Activated naive CD4-positive, alpha-beta T cell treated with anti-CD3 and anti-CD28 coated beads, Interleukin-2, amount 50 U/mL, for 16 hours (primary cell): ENCODE data around the gene TRABD2B.
"Not testable (repeated sequence)": the region's sequence is repeated elsewhere in the genome, so short reads cannot be mapped to it uniquely, and the experiment has no call there.

ENCODE experiments used
- DNase-seq: peaks from one replicate; pipeline ENCODE4 v3.0.0-alpha.2; 2020

The TRABD2B gene

DNA sequence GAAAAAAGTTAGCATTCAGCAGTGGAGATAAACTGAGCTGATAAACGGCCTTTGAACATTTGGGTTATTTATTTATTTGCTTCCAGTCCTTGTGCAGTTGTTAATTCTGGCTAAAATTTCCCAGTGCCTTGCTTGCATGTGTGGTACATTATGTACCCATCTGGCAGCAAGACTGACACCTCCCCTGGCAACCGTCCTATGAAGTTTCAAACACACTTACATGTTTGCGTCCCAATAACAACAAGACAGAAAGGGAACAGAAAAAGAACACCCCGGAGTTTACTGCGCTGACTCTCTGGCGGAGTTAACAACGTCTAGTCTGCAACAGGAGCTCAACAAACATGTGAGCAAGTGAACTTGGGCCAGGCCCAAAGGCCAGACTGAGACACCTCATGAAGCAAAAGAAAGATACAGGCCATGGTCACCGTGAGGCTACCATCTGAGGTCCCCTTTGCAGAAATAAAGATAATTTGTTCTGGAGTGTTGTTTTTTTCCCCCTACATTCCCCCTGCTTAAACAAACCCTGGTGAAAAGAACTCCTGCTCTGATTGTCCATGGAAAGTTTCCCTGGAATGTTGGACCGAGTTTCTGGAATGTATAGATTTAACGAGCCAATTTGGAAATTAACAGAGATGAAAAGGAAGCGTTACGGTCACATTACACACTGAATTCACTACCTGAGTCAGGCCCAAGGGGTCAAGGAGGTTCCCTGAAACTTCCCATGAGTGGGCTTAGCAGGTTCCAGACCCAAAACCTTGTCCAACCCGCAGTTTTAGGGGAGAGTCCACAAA, 33.4 kb downstream of the TRABD2B start:
- DNase-seq: no peak

DNA sequence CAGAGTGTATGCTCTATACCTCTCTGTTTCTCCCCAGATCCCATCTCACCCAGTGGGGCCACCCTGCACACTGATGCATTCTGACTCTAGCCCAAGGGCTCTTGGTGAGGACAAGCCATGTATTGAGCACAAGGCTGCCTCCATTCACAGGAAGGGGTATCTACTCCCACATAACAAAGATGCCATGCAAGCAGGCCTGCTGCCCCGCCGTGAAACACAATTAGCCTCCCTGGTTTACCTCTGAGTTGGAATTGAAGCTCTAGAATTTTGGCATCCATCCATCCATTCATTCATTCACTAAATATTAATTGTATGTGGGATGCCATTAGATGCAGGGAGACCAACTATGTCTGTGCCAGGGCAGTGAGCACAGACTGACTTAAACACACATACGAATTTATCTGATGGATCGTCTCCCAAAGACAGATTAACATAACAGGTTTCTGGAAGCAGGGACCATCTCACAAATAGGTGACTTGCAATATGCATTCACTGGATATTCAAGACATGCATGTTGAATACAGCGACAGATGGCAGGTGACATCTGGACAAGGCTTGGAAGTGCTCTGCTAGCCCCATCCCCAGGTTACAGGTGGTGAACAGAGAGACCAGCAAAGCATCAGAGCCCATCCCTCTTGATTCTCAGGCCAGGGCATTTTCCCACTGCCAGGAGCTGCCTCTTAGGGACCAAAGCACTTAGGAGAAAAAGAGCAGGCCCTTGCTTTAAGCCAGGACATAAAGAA, 34.3 kb downstream of the TRABD2B start:
- no peak for DNase-seq

DNA sequence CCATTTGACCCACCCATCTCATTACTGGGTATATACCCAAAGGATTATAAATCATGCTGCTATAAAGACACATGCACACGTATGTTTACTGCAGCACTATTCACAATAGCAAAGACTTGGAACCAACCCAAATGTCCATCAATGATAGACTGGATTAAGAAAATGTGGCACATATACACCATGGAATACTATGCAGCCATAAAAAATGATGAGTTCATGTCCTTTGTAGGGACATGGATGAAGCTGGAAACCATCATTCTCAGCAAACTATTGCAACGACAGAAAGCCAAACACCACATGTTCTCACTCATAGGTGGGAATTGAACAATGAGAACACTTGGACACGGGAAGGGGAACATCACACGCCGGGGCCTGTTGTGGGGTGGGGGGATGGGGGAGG, 35.4 kb downstream of the TRABD2B start:
- DNase-seq: not testable (repeated sequence)

DNA sequence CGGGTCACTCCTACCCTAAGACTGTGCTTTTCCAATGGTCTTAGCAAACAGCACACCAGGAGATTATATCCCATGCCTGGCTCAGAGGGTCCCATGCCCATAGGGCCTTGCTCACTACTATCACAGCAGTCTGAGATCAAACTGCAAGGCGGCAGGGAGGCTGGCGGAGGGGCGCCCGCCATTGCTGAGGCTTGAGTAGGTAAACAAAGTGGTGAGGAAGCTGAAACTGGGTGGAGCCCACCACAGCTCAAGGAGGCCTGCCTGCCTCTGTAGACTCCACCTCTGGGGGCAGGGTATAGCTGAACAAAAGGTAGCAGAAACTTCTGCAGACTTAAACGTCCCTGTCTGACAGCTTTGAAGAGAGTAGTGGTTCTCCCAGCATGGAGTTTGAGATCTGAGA, 40.7 kb downstream of the TRABD2B start:
- not testable (repeated sequence) for DNase-seq

DNA sequence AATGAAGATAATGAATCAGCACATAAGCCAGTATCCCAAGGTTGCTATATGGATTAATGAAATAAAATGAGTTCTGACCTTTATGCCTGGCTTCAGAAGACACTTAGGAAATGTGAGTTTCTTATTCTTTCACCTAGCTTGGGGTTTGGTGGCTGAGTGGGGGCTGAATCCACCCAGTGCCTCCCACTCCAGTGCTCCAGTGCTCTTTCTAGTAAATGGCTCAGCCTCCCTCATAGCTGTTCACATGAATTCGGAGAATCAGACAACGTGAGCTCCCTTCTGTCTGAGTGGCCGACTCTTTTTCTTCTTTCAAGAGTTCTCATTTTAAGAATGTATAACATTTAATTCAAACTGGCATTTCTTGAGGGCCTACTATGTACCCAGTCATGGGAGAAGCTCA, 43.5 kb downstream of the TRABD2B start:
- no peak for DNase-seq

DNA sequence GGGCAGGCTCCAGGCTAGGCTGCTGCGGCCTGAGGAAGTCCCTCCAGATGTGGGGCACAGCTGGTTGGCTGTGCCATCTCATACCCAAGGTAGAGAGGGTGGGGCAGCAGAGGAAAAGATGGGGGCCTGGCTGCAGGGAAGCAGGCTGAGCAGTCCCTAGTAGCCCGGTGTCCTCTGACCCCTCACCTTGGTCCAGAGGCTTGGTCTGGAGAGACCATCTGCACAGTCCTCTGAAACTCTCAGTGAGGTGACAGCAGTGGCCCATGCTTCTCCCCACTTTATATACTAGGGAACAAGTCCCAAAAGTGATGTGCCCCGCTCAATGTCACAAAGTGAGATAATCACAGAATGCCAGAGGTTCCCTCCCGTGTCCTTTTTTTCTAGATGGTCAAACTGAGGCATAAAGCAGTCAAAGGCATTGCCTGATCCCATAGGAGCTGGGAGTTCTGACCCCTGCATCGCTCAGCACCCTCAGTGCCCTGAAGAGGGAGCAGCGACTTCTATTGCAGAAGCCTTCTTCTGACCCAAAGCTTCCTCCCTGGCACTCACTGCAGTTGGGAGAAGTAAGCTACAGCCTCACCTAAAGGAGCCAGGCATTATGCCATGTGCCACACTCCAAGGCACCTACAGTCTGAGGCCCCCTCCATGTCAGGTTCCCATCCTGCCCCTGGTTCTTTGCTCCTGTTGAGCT, 45.5 kb downstream of the TRABD2B start:
- no peak for DNase-seq

DNA sequence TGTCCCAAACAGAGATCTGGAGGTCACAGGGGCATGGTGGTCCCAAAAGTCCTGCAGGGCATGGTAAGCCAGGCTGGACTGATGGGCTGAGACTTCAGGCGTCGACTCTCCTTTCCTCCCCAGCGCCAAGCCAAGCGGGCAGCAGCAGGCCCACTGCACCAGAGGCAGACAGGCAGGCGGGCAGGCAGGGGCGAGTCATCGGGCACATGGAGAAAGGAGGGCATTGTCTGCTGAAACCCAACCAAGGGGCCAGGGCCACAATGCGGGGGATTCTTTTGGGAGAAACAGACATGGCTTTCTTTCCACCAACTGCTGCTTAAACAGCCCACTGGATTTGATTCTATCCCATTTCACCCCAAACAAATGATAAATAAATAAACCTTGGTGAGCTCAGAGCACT, 46.2 kb downstream of the TRABD2B start:
- DNase-seq: no peak

DNA sequence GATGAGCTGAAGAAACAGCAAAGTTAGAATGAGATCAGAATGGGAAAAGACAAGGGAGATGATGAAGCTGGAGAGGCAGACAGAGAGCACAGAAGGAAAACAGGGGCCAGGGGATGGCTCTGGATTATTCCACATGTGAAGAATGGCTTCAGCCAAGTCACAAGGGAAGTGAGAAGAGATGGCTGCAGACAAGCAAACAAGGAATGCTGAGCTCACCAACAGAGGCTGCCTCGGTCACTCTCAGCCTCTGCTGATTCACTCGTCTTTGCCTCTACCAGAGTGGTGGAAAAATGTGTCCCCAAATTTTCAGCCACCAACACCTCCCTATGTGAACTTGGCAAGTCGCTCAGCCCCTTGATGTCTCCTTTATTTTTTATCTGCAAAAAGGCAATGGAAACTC, 46.7 kb downstream of the TRABD2B start:
- DNase-seq: no peak

DNA sequence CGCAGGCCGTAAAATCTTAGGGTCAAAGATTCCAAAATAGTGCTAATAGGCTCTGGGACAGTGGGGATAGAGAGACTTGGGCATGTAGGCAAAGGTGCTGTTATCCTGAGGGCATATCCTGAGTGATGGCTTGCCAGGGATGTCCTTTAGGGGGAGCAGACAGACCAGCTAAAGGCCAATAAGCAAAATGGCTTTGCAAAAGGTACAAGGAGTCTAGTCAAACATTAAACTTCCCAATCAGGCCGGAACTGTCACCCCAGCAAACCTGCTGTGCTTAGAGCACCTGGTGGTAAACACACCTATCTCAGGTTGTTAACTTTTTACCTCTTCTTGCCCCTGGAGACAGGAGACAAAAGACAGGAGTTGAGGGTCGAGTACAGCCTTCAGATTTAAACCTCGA, 49.1 kb downstream of the TRABD2B start:
- no peak for DNase-seq

DNA sequence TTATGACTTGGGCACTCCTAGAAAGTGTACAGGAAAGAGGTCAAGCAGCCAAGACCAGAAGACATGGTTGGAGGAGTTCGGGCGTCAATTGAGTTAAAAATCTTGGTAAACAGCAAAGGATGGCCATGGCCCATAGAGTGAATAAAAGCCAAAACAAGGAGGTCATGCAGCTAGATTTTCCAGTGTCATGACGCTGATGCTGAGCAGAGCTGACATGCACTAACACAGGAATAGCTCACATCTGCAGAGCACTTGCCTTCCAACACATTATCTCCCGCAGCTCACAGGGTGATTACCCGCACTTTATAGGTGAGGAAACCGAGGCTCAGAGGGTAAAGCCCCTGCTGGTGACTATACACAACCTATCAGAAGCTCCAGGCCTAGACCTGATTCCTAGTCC, 49.7 kb downstream of the TRABD2B start:
- no peak for DNase-seq

DNA sequence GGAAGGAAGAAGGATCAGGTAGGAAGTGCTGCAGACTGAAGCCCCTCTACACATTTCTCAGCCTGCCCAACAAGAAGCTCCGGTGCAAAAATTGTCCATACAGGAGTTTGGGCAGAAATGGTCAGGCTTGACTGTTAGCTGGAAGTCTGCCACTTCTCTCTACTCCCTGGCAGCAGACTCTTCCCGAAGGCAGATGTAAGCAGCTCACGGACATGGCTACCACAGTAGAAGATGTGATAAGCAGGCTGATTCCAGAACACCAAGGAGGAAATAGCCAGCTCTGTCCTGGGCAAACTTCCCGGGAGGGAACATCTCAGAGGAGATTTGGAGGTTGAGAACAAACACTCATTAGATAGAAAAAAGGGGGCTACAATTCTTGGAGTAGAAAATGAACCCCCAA, 52.6 kb downstream of the TRABD2B start:
- DNase-seq: no peak

DNA sequence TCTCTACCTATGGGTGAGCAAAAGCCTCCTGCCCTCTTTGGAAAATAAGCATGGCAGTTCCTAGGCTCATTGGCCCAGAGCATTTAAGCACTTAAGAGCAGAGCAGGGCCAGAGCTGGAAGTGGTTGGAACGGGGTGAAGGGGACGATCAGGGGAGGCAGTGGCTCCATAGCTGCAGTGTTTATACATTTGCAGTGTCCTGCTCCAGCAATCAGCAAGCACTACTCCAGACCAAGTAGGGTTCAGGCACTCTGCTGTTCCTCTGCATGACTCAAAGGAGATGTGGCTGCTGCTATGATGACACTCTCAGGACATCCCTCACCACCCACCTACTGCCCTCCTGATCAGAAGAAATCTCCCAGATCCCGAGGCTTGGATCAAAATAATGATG, 55.0 kb downstream of the TRABD2B start:
- DNase-seq: no peak

DNA sequence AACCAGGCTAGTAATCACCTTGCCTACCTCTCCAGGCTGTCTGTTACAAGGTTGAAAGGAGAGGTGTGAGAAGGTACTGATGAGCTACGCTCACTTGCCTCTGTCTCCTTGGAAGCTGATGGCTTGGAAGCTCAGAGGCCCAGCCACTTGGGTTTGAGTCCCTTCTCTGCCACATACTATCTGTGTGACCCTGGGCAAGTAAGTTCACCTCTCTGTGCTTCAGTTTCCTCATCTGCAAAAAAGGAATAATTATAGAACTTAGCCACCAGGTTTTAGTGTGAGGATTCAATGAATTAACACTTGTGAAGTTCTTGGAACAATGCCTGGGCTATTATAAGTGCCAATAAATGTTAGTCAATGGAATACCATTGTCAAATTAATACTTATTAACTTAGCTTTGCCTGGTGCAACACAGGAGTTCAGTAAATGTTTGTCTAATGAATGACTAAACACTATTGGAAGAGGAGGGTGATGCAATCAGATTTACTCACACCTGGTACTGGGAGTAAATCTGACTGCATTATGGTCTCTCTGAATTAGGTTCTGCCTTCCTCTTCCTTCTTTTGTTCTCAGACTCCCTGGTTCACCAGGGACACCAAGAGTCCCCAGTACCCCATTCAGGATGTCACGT, 55.5 kb downstream of the TRABD2B start:
- no peak for DNase-seq

DNA sequence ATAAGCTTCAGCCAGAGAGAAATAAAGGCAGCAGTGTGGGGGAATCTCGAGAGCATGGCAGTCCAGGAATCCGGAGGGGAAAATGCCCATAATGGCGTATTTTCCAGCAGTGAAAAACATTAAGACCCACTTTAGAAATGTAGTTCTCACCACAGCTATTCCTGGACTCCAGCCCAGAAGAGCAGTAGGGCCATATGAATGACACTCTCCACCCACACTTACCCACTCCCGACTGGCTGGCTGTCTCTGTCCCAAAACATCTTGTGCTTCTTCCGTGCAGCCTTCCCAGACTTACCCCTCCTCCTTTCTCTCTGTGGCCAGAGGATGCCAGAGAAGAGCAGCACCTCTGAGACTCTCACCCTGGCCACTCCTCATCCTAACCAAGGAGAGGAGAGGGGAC, 56.4 kb downstream of the TRABD2B start:
- no peak for DNase-seq

DNA sequence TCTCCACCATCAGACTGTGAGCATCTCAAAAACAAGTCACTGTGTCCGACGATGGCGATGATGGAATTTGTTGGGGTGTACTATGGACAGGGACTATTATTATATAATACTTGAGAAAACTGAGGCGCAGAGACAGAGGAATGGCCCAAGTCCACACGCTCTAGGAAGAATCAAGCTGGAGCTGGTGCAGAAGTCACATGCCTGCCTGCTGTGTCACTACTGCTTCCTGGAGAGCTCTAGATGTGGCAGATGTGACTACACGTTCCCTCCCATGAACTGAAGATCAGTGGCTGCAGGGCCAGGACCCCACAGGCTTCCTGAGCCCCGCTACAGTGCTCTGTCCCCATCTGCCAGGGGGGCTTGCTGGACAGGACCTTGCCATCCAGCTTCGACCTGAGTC, 56.9 kb downstream of the TRABD2B start:
- no peak for DNase-seq

DNA sequence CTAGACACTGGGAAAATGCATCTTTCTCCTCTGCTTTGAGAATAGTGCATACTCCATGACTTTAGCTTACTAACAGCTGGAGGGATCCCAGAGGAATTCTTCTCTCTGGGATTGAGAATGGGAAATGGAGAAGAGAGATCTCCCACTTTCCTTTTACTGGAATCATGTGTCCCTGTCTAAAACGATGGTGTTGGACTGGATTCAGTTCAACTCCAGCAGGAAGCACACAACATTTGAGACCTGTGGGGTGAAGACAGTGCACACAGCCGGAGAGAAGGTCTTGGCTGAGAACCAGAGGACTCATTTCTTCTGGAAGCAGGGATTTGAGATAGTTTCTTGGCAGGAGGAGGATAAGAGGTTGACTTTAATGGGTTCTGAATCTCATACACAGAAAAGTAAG, 58.7 kb downstream of the TRABD2B start:
- DNase-seq: no peak

DNA sequence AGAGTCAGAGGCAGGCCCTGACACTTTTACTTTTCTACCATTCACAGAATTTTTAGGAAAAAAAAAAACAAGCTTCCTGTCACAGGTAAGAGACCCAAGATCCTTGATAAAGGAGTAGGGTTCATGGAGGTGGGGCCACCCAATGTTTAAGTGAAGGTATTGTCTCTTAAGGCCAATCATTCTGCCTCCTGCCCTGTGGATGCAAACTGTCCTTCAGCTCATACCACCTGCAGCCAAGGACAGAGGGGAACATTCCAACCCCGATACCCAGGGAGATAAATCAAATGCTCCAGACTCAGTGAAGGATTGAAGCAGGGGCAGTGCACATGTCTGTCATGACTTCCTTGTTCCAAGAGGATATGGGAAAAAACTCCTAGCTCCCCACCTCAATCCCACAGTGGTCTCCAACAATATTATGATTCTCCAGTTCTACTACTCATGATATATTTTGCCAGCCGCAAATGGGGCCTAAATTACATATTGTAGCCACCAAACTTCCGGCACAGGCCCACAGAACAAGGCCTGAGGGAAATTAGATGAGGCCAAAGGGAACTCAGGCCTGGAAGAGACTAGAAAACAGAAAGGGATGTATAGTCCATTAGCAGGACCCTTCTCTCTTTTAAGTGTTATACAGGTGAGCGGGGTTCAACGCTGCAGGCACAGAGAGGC, 59.5 kb downstream of the TRABD2B start:
- no peak for DNase-seq

DNA sequence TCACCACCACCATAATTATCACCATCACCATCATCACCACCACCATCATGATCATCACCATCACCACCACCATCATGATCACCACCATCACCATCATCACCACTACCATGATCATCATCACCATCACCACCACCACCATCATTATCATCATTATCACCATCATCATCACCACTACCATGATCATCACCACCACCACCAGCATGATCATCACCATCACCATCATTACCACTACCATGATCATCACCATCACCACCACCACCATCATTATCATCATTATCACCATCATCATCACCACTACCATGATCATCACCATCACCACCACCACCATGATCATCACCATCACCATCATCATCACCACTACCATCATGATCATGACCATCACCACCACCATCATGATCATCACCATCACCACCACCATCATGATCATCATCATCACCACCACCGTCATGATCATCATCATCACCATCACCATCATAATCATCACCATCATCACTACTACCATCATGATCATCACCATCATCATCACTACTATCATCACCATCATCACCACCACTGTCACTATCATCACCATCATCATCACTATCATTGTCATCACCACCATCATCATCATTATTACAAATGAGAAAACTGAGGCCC, 60.2 kb downstream of the TRABD2B start:
- no peak for DNase-seq

DNA sequence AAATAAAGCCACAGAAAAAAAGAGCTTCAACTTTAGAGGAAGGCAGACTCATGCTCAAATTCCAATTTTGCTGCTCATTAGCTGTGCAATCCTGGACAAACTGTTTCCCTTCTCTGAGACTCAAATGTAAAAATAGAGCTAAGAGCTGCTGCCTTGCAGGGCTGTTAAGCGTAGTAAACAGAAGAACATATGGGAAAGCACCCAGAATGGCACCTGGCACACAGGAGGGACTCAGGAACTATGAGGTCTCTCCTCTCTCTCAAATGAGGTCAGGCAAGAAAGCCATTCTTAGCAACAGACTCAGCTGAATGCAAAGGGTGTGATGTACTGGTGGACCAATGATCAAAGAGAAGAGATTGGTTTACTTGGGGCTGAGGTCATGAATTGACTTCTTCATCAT, 61.3 kb downstream of the TRABD2B start:
- no peak for DNase-seq

DNA sequence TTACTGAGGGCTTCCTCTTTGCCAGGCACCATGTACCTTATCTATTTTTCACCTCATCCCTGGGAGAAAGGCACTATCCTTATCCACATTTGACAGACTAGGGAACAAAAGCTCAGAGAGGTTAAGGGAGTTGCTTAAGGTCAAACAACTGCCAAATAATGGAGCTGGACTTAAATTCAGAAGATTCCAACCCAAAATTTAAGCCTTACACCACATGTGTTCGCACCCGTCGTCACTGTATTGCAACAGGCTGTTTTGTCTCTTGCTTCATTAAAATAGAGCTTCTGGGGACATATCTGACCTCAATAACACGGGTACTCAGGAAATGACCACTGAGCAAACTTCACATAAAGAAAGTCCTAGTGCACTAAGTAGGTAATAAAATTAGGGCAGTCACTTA, 62.0 kb downstream of the TRABD2B start:
- DNase-seq: no peak

DNA sequence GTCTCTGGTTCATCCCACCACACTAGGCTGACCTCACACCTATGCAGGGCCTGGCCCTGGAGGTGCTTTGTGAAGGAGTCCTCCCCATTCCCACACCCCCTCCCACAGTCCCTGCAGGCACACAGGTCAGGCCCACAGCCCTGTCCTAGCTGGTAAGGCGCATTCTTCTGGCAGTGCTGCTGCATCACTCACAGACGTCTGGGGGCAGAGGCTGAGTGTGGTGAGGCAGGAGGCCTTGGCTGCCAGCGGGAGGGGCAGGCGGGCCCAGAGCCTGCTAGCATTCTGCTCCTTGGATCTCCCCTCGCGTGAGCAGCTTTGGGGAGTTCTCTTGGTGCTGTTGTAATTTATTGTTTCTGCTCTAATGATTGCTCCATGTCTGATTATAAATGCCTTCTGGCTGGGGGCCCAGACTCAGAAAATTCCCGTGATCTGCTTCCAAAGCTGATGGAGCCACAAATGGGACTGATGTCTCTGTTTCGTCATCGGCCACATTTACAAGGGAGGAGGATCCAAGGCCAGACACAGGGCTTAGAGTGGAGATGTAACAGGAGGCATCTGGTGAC, 62.9 kb downstream of the TRABD2B start:
- no peak for DNase-seq

DNA sequence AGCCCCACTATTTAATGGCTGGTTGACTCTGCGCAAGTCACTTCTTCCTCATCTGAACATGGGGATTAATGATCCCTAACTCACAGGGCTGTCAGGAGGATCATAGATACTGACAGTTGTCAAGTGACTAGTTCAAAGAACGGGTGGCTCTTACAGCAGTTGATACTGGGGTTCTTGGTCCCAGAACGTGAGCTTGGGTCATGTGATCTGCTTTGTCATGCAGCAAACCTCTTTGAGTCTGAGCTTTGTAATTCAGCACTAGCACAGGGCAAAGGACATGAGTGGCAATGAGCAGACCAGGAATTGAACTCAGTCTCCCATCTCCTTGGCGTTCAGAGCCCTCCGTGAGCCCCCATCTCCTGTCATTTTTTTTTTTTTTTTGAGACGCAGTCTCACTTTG, 64.4 kb downstream of the TRABD2B start:
- no peak for DNase-seq
